RWPE1 (cell line): ENCODE data around the gene ENTREP1.
"Not testable (repeated sequence)": the region's sequence is repeated elsewhere in the genome, so short reads cannot be mapped to it uniquely, and the experiment has no call there.

Experiments
- CTCF ChIA-PET: fragments of 350-600 bp; sonication (Branson Sonifier 250); formaldehyde crosslinking; extraction: SDS; loops from one replicate; lab custom pipeline; 2021; lab: Yijun Ruan, JAX
- POLR2A ChIA-PET: fragments of 400-600 bp; formaldehyde crosslinking; extraction: SDS; loops from one replicate; lab custom pipeline; 2020; ENCODE audit warnings: antibody characterized with exemption; ENCODE audit not compliant: low non-redundant PET; lab: Yijun Ruan, JAX
- DNase-seq: peaks from one replicate; pipeline ENCODE4 v3.0.0; 2012; ENCODE audit warnings: low spot score
- H3K27ac ChIP-seq: fragments of 450-650 bp; 2 replicates; pipeline ENCODE4 v1.5.1; 2017
- TF ChIP-seq, protein P1 (sequence below): fragments of 450-650 bp; conservative IDR thresholded peaks from 2 replicates; pipeline ENCODE4 v1.5.1; 2017; ENCODE audit warnings: low read depth, mild to moderate bottlenecking

ENTREP1 gene

GRCh38 chr9:69433392-69433791 lies 108.4 kb downstream of the ENTREP1 start:
- TF ChIP-seq, protein P1, sequence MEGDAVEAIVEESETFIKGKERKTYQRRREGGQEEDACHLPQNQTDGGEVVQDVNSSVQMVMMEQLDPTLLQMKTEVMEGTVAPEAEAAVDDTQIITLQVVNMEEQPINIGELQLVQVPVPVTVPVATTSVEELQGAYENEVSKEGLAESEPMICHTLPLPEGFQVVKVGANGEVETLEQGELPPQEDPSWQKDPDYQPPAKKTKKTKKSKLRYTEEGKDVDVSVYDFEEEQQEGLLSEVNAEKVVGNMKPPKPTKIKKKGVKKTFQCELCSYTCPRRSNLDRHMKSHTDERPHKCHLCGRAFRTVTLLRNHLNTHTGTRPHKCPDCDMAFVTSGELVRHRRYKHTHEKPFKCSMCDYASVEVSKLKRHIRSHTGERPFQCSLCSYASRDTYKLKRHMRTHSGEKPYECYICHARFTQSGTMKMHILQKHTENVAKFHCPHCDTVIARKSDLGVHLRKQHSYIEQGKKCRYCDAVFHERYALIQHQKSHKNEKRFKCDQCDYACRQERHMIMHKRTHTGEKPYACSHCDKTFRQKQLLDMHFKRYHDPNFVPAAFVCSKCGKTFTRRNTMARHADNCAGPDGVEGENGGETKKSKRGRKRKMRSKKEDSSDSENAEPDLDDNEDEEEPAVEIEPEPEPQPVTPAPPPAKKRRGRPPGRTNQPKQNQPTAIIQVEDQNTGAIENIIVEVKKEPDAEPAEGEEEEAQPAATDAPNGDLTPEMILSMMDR, result no peak
- CTCF ChIA-PET, result no interaction called here
- peak; percentile 71 for DNase-seq
- H3K27ac ChIP-seq, result peak overlapping the region; percentile 42; the same call in 1 of the 2 replicates
- POLR2A ChIA-PET, result no interaction called here

DNA sequence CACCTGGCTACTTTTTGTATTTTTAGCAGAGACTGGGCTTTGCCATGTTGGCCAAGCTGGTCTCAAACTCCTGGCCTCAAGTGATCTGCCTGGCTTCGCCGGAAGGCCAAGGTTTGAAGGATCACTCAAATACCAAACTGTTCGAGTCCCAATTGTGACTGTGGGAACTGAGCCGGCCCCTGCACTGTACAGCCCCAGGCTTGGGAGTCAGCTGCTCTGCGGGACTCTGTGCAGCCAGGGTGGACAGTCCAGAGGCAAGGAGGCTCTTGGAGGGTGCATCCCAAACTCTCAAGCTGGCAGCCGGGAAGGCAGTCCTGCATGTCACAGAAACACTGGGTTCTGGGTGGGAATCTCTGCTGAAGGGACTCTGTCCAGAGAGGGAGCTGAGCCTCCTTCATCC lies 109.0 kb downstream of the ENTREP1 start:
- ChIA-PET POLR2A (no interaction called here), CTCF (interaction anchor here (0.6 kb wide), 1 partner anchor 68 kb away, joined by 3 read pairs; no protein-coding TSS in a partner anchor)
- peak overlapping the region; percentile 42; the same call in 1 of the 2 replicates for H3K27ac ChIP-seq
- DNase-seq, result no peak
- TF ChIP-seq, protein P1, result no peak

GRCh38 chr9:69439654-69440053 lies 114.6 kb downstream of the ENTREP1 start:
- CTCF ChIA-PET, DNase-seq, POLR2A ChIA-PET, H3K27ac ChIP-seq: not testable (repeated sequence)

- H3K27ac ChIP-seq, POLR2A ChIA-PET, DNase-seq: not testable (repeated sequence)
- CTCF ChIA-PET, result interaction anchor here (0.6 kb wide), 1 partner anchor 1633 kb away, joined by 9 read pairs; no protein-coding TSS in a partner anchor
Measured at GRCh38 chr9:69440254-69440955, 115.4 kb downstream of the ENTREP1 start.
